HepG2 (cell line): ENCODE results near the gene AKR7A3. TPM values are rescaled to one million over a fixed set of nuclear protein-coding genes. Genes with fewer than 3 reads are reported as not detected.

Source experiments
- DPF2 ChIP-seq: sonication (generic); formaldehyde crosslinking; IDR thresholded peaks from 2 replicates; pipeline ENCODE4 v1.4.0; 2020; ENCODE audit warnings: mild to moderate bottlenecking, low read depth, missing genetic modification reagents, borderline replicate concordance
- GLI4 ChIP-seq: sonication (generic); formaldehyde crosslinking; IDR thresholded peaks from 2 replicates; pipeline ENCODE4 v1.5.1; 2020; ENCODE audit warnings: missing genetic modification reagents, mild to moderate bottlenecking, moderate library complexity, borderline replicate concordance
- GPN1 ChIP-seq: sonication (generic); formaldehyde crosslinking; IDR thresholded peaks from 2 replicates; pipeline ENCODE4 v1.5.1; 2020; ENCODE audit warnings: missing genetic modification reagents, borderline replicate concordance
- HMGA1 ChIP-seq: sonication (generic); formaldehyde crosslinking; conservative IDR thresholded peaks from 2 replicates; pipeline ENCODE4 v1.4.0; 2020; ENCODE audit warnings: missing genetic modification reagents
- HNRNPH1 ChIP-seq: fragments of 200-400 bp; formaldehyde crosslinking; optimal IDR thresholded peaks from 2 replicates; pipeline ENCODE3; 2017; ENCODE audit warnings: mild to moderate bottlenecking, low read depth, low read length
- MAFK ChIP-seq, 2 experiments: IDR thresholded peaks in 1 of 2; conservative IDR thresholded peaks in 1 of 2; 2 replicates each; pipeline ENCODE4 v1.6.1; 2011; ENCODE audit warnings: improper control_type of control experiment in 2 of 2, low read length in 2 of 2
- ZMYM2 ChIP-seq: sonication (generic); formaldehyde crosslinking; IDR thresholded peaks from 2 replicates; pipeline ENCODE4 v1.8.0; 2022; ENCODE audit warnings: mild to moderate bottlenecking, missing genetic modification reagents
- ZNF225 ChIP-seq: sonication (generic); formaldehyde crosslinking; IDR thresholded peaks from 2 replicates; pipeline ENCODE4 v1.4.0; 2020; ENCODE audit warnings: mild to moderate bottlenecking, missing genetic modification reagents
- ZNF644 ChIP-seq: IDR thresholded peaks from 2 replicates; pipeline ENCODE4 v1.6.1; 2016; ENCODE audit warnings: low read depth
- polyA plus RNA-seq, 8 experiments: library from polyadenylated mRNA; depleted of rRNA in 3 of 8; stranded (reverse) in 7 of 8; unstranded in 1 of 8; fragments of >200 nt; fragmentation: Illumina TruSeq in 4 of 8; extraction: Trizol in 4 of 8; gene quantifications; 2 replicates each; pipeline versions ENCODE4 v1.2.1 to v1.2.3, GENCODE V29; 2011 to 2016; ENCODE audit warnings: low read depth in 4 of 8, missing spikeins in 1 of 8, mixed read lengths in 1 of 8; ENCODE audit not compliant: insufficient read depth in 1 of 8
- total RNA-seq, 5 experiments: library from RNA; depleted of rRNA; stranded (reverse); fragments of >200 nt; fragmentation: Illumina TruSeq; extraction: Trizol; gene quantifications; 2 replicates each; pipeline ENCODE4 v1.2.3, GENCODE V29; 2016; ENCODE audit warnings: low read depth in 1 of 5
- TF ChIP-seq, protein P1 (sequence below): sonication (generic); formaldehyde crosslinking; IDR thresholded peaks from 2 replicates; pipeline ENCODE4 v1.9.0; 2021; ENCODE audit warnings: mild to moderate bottlenecking, missing genetic modification reagents
- TF ChIP-seq, protein P2 (sequence below): sonication (generic); formaldehyde crosslinking; IDR thresholded peaks from 2 replicates; pipeline ENCODE4 v1.8.0; 2022; ENCODE audit warnings: mild to moderate bottlenecking, missing genetic modification reagents, borderline replicate concordance
- TF ChIP-seq, protein P3 (sequence below): sonication (generic); formaldehyde crosslinking; IDR thresholded peaks from 2 replicates; pipeline ENCODE4 v1.5.1; 2020; ENCODE audit warnings: missing genetic modification reagents, mild to moderate bottlenecking, borderline replicate concordance
- TF ChIP-seq, protein P4 (sequence below): sonication (generic); formaldehyde crosslinking; IDR thresholded peaks from 2 replicates; pipeline ENCODE4 v1.5.0; 2020; ENCODE audit warnings: missing genetic modification reagents, mild to moderate bottlenecking, borderline replicate concordance
- TF ChIP-seq, protein P5 (sequence below): sonication (generic); formaldehyde crosslinking; IDR thresholded peaks from 2 replicates; pipeline ENCODE4 v1.8.0; 2022; ENCODE audit warnings: mild to moderate bottlenecking, missing genetic modification reagents; ENCODE audit not compliant: insufficient replicate concordance

AKR7A3 gene
- total and polyA plus RNA-seq, 2 of the 13 experiments (the other 11 are each of a cell fraction or from before 2014, with no cell fraction given): 0.58 to 1.00 TPM

DNA sequence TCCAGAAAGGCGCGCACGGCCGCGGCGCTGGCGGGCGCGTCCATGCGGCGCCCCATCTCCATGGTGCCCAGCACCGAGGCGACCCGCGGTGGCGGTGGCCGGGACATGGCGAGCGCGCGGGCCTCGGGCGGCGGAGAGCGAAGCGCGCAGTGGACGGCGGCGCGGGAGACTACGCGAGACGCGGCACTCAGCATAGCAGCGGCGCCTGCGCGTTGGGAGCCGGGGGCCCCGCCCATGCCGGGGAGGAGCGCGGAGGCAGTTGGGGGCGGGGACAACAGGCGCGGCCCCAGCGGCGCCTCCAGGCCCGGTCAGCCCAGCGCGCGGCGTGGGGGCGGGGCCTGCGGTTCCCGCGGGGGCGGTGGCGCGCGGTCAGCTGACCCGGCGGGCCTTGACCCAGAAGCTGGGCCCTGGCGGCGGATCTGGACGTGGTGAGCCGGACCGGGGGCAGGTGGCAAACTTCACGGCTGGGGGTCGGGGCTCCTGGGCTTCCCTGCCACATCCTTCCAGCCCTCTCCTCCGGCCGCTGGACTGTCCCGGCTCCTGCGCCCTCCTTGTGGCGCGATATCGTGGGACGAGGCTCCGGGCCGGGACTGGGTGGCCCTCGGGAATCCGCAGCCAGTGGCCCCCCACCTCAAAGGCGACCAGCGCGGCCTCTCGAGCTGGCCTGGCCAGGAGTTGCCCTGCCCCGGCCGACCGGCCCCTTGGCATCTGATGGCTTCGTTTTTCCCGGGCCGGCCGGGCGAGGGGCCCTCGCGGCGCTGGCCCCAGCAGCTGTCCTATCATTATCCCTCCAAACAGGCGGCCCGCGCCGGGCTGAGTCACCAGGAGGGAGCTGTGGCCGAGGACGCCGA is 23.6 kb upstream of the AKR7A3 start, which contains the start of the genes AKR7A2 and SLC66A1 (continued):
- TF ChIP-seq, protein P1, sequence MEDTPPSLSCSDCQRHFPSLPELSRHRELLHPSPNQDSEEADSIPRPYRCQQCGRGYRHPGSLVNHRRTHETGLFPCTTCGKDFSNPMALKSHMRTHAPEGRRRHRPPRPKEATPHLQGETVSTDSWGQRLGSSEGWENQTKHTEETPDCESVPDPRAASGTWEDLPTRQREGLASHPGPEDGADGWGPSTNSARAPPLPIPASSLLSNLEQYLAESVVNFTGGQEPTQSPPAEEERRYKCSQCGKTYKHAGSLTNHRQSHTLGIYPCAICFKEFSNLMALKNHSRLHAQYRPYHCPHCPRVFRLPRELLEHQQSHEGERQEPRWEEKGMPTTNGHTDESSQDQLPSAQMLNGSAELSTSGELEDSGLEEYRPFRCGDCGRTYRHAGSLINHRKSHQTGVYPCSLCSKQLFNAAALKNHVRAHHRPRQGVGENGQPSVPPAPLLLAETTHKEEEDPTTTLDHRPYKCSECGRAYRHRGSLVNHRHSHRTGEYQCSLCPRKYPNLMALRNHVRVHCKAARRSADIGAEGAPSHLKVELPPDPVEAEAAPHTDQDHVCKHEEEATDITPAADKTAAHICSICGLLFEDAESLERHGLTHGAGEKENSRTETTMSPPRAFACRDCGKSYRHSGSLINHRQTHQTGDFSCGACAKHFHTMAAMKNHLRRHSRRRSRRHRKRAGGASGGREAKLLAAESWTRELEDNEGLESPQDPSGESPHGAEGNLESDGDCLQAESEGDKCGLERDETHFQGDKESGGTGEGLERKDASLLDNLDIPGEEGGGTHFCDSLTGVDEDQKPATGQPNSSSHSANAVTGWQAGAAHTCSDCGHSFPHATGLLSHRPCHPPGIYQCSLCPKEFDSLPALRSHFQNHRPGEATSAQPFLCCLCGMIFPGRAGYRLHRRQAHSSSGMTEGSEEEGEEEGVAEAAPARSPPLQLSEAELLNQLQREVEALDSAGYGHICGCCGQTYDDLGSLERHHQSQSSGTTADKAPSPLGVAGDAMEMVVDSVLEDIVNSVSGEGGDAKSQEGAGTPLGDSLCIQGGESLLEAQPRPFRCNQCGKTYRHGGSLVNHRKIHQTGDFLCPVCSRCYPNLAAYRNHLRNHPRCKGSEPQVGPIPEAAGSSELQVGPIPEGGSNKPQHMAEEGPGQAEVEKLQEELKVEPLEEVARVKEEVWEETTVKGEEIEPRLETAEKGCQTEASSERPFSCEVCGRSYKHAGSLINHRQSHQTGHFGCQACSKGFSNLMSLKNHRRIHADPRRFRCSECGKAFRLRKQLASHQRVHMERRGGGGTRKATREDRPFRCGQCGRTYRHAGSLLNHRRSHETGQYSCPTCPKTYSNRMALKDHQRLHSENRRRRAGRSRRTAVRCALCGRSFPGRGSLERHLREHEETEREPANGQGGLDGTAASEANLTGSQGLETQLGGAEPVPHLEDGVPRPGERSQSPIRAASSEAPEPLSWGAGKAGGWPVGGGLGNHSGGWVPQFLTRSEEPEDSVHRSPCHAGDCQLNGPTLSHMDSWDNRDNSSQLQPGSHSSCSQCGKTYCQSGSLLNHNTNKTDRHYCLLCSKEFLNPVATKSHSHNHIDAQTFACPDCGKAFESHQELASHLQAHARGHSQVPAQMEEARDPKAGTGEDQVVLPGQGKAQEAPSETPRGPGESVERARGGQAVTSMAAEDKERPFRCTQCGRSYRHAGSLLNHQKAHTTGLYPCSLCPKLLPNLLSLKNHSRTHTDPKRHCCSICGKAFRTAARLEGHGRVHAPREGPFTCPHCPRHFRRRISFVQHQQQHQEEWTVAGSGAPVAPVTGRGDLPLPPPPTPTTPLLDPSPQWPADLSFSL (CRISPR knock-in tag): no peak
- TF ChIP-seq GPN1 (no peak), HNRNPH1 (no peak), GLI4 (peak; percentile 61; the same call in 1 of the 2 replicates), ZNF225 (CRISPR knock-in tag) (0 out of 2 replicates have a peak, but pooled peaks have one; percentile 16), MAFK (conservative IDR thresholded peaks at IDR 0.05 in 1 of 2, IDR thresholded peaks at IDR 0.05 in 1 of 2; ENCODE audit: low read length in 2 of 2) (no peak), ZNF644 (CRISPR knock-in tag) (no peak), ZMYM2 (CRISPR knock-in tag) (no peak), HMGA1 (CRISPR knock-in tag) (no peak), DPF2 (CRISPR knock-in tag) (0 out of 2 replicates have a peak, but pooled peaks have one; percentile 49)
- TF ChIP-seq, protein P2, sequence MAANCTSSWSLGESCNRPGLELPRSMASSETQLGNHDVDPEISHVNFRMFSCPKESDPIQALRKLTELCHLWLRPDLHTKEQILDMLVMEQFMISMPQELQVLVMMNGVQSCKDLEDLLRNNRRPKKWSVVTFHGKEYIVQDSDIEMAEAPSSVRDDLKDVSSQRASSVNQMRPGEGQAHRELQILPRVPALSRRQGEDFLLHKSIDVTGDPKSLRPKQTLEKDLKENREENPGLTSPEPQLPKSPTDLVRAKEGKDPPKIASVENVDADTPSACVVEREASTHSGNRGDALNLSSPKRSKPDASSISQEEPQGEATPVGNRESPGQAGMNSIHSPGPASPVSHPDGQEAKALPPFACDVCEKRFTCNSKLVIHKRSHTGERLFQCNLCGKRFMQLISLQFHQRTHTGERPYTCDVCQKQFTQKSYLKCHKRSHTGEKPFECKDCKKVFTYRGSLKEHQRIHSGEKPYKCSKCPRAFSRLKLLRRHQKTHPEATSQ (CRISPR knock-in tag): no peak
- TF ChIP-seq, protein P3, sequence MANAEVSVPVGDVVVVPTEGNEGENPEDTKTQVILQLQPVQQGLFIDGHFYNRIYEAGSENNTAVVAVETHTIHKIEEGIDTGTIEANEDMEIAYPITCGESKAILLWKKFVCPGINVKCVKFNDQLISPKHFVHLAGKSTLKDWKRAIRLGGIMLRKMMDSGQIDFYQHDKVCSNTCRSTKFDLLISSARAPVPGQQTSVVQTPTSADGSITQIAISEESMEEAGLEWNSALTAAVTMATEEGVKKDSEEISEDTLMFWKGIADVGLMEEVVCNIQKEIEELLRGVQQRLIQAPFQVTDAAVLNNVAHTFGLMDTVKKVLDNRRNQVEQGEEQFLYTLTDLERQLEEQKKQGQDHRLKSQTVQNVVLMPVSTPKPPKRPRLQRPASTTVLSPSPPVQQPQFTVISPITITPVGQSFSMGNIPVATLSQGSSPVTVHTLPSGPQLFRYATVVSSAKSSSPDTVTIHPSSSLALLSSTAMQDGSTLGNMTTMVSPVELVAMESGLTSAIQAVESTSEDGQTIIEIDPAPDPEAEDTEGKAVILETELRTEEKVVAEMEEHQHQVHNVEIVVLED (CRISPR knock-in tag): peak; percentile 43; the same call in 1 of the 2 replicates
- TF ChIP-seq, protein P4, sequence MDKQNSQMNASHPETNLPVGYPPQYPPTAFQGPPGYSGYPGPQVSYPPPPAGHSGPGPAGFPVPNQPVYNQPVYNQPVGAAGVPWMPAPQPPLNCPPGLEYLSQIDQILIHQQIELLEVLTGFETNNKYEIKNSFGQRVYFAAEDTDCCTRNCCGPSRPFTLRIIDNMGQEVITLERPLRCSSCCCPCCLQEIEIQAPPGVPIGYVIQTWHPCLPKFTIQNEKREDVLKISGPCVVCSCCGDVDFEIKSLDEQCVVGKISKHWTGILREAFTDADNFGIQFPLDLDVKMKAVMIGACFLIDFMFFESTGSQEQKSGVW: no peak
- TF ChIP-seq, protein P5, sequence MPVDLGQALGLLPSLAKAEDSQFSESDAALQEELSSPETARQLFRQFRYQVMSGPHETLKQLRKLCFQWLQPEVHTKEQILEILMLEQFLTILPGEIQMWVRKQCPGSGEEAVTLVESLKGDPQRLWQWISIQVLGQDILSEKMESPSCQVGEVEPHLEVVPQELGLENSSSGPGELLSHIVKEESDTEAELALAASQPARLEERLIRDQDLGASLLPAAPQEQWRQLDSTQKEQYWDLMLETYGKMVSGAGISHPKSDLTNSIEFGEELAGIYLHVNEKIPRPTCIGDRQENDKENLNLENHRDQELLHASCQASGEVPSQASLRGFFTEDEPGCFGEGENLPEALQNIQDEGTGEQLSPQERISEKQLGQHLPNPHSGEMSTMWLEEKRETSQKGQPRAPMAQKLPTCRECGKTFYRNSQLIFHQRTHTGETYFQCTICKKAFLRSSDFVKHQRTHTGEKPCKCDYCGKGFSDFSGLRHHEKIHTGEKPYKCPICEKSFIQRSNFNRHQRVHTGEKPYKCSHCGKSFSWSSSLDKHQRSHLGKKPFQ: peak; percentile 60
